Hair follicular keratinocyte (primary cell): ENCODE measurements around the gene PLCD4. TPM values are rescaled to one million over a fixed set of nuclear protein-coding genes. Genes with fewer than 3 reads are reported as not detected.

ENCODE experiments used
- total RNA-seq: library from RNA; depleted of rRNA; stranded (reverse); fragments of >200 nt; gene quantifications from 2 replicates; pipeline ENCODE4 v1.2.3, GENCODE V29; 2015

The PLCD4 gene
- total RNA-seq, result 14.6 and 16.5 TPM in 2 replicates

DNA sequence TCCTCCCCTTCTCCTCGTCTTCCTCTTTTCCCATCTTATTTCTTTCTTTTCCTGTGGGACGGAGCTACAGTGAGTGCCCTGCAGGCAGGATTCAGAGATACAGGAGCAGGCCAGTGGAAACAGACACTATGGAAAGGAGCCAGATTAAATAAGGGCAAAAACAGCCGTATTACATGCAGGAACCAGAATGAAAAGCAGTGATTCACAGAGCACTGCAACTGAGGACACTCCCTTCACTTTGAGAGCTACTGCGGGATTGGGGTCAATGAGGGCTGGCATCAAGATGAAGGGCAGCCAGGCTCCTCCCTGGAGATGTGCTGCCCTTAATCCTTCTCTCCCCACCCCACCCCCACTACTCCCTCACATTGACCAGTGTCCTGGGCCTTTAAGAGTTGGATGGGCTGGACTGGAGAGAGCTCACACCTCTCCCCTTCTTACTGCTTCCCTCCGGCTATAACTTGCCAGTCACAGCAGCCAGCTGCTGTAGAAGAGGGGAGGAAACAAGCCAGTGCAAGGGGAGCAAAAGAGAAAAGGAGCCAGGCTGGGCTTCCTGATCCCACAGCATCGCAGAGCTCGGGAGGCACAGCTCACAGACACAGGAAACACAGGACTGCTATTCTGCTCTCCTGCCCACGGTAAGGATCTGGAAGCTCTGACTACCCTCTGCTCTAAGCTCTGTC is at the start of gene PLCD4:
TSS of gene PLCD4 (plus strand) at position 464 of the 680 bp plus-strand sequence. CDS start 7,841 bp downstream, outside the sequence.

DNA sequence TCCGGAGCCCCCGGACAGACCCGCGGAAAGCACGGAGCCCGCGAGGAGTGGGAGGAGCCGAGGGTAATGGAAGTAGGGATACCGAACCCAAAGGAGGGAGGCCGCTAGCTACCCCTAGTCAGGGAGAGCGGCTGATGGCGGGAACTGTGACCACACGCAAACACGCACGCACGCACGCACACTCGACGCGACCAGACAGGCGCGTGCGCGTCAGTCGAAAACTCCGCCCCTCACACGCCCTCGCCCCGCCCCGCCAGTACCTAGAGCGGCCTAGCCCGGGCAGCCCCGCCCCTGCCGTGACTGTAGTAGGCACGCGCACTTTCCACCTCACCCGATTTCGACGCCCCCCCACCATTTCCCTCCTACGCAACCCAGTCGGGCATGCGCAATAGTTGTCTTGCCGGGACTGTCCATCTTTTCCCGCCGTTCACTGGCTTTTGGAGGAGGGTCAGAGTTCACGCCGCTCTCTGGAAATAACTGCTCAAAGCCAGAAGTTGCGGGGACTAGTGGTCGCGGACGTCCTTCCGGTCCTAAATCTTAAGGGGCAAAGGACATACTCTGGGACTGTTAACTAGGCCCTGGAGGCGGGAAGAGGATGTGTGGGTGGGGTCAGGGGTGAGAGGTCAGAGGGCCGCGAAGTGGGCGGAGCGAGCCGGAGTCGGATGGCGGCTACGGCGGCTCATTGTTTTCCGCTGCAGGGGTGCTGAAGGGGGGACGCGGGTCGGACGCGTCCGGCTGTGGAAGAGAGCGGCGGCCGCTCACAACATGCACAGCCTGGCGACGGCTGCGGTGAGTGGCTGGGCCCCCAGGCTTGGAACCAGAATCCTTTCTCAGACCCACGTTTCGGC is 39.3 kb upstream of the PLCD4 start, which contains the start of the genes CNOT9 and USP37:
TSS of gene CNOT9 (plus strand) at position 650 of the 848 bp plus-strand sequence. CDS start at position 766, 116 bp downstream.
TSS of gene USP37 (minus strand) at position 162 of the 848 bp plus-strand sequence. CDS start 9,698 bp downstream, outside the sequence.

DNA sequence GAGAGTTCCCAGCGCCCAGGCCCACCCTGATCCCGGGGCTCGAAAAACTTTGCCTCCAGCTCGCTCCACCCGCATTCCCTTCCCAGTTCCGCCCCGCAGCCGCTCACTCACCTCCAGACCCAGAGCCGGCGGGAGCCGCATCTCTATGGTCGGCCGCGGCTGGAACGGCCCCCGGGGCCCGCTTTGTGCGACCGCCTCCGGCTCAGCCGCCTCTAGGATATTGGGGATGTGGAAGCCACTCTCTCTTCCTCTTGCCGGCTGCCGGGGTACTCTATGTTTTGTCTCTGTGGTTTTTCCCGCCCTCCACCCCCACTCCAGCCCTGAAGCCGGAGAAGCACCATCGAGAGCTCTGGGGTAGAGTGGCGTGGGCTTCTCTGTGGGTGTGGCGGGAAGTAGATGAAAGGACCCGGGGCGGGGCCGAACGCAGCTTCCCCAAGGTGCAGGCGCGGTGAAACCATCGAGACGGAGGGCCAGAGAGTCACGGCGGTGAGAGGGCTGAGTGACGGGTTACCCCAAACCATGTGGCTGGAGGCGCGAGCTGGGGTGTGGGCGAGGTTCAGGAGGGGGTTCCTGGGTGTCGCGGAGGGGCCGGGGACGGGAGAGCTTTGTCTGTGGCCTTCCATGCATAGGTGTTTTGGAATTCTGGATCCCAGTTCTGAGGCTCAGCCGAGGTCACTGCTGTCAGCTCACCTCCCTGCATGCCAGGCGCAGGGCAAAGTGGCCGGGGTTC is 51.7 kb downstream of the PLCD4 start, which contains the start of the genes BCS1L and ZNF142:
TSS of gene BCS1L (plus strand) at position 426 of the 730 bp plus-strand sequence. CDS start 1,305 bp downstream, outside the sequence.
TSS of gene ZNF142 (minus strand) at position 366 of the 730 bp plus-strand sequence. CDS start 3,194 bp downstream, outside the sequence.

DNA sequence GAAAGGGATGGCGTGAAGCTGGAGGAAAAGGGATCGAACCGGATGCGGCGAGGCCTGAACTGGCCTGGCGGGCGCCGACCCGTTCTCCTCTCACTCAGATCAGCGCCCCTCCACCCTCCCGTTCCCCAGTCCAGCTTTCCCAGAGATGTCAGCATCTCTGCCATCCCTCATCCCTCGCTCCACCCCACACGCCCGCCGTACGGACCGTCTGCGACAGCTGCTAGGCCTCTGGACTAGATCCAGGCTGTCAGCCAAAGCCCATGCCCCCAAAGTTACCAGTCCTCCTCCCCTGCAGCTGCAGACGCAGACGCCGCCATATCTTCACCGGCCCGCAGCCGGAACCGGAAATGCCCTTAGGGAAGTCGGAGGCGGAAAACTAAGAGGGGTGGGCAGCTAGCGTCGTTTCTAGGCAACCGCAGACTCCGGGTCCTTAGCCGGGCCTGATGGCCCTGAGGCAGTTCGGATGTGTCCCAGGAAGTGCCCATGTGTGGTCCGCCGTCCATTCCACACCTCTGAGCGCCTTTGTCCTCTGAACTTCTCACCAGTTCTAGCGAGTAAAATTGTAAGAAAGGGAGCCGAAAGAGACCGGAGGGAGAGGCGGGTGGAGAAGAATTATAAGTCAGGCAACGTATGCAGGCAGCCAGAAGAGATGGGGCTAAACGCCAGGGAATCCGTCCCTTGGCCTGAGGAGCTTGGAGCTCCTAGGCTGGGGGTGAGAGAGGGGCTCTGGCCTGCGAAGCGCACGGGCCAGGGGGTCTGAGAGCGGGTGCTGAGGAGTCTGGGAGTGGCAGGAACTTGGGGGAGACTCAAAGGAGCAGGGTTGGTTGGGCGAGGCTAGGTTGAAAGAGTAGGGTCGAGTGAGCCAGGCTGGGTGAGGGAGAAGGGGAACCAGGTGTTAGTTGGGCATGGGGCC is 64.2 kb downstream of the PLCD4 start, which contains the start of the genes RNF25 and STK36:
TSS of gene RNF25 (minus strand) at position 349 of the 913 bp plus-strand sequence. CDS start at position 317, 32 bp downstream.
TSS of gene STK36 (plus strand) at position 433 of the 913 bp plus-strand sequence. CDS start 744 bp downstream, outside the sequence.

Other genes starting within 250 kb of the PLCD4 start
- 0.08 TPM in 1 of 2 replicates, not detected in the other for gene SLC11A1, start 225.6 kb upstream of the PLCD4 start, total RNA-seq
- 50.7 and 53.1 TPM in 2 replicates for gene CTDSP1, start 208.0 kb upstream of the PLCD4 start, total RNA-seq
- not detected in 2 replicates for gene VIL1, start 188.8 kb upstream of the PLCD4 start, total RNA-seq
- gene USP37, start 39.5 kb upstream of the PLCD4 start, total RNA-seq, result 5.4 and 5.9 TPM in 2 replicates
- gene CNOT9, start 39.1 kb upstream of the PLCD4 start, total RNA-seq, result 51.0 and 76.6 TPM in 2 replicates
- gene ZNF142, start 51.7 kb downstream of the PLCD4 start, total RNA-seq, result 10.9 and 13.1 TPM in 2 replicates
- gene BCS1L, start 51.8 kb downstream of the PLCD4 start, total RNA-seq, result 45.3 and 62.5 TPM in 2 replicates
- 25.2 and 32.5 TPM in 2 replicates for gene RNF25, start 64.1 kb downstream of the PLCD4 start, total RNA-seq
- gene STK36, start 64.2 kb downstream of the PLCD4 start, total RNA-seq, result 9.0 and 10.9 TPM in 2 replicates
- 13.4 and 16.0 TPM in 2 replicates for gene TTLL4, start 102.9 kb downstream of the PLCD4 start, total RNA-seq
- 0.42 and 2.7 TPM in 2 replicates for gene CYP27A1, start 174.2 kb downstream of the PLCD4 start, total RNA-seq
- gene PRKAG3, start 223.9 kb downstream of the PLCD4 start, total RNA-seq, result not detected in 2 replicates